Hepatocyte (in vitro differentiated cells): ENCODE measurements around the gene KIR3DL2.

Experiments
- CTCF ChIP-seq: fragments of 200-600 bp; sonication (generic); IDR thresholded peaks from 2 replicates; pipeline ENCODE4 v1.5.1; 2016; ENCODE audit warnings: antibody characterized with exemption, mild to moderate bottlenecking; ENCODE audit not compliant: poor library complexity
- EZH2 ChIP-seq: fragments of 200-600 bp; sonication (generic); IDR thresholded peaks from 2 replicates; pipeline ENCODE4 v1.6.1; 2016; ENCODE audit warnings: antibody characterized with exemption, mild to moderate bottlenecking, borderline replicate concordance
- EZH2phosphoT487 ChIP-seq: fragments of 200-600 bp; sonication (generic); IDR thresholded peaks from one replicate; pipeline ENCODE4 v1.6.1; 2018; ENCODE audit warnings: antibody characterized with exemption, mild to moderate bottlenecking, low read depth, moderate library complexity; ENCODE audit not compliant: unreplicated experiment, severe bottlenecking

GRCh38 chr19:54893406-54893805 is 43.2 kb downstream of the KIR3DL2 start:
- TF ChIP-seq CTCF, result no peak
- no peak for TF ChIP-seq EZH2
- TF ChIP-seq EZH2phosphoT487, result no peak
